GM23338 (cell line): ENCODE data around the gene TMEM208. TPM values are rescaled to one million over a fixed set of nuclear protein-coding genes. Genes with fewer than 3 reads are reported as not detected.

Experiments used
- ATAC-seq: fragments of 200-7000 bp; cut with Tn5 transposase; 3 replicates; pipeline ENCODE4 v1.9.1; 2020
- DNase-seq: peaks from one replicate; pipeline ENCODE4 v3.0.0-alpha.2; 2015; ENCODE audit warnings: low spot score
- H2AFZ ChIP-seq: fragments of 200-600 bp; sonication (generic); 2 replicates; pipeline ENCODE4 v1.8.0; 2016; ENCODE audit warnings: antibody characterized with exemption, mild to moderate bottlenecking, moderate library complexity
- H3F3A ChIP-seq: fragments of 200-600 bp; sonication (generic); replicated peaks from 2 replicates; pipeline ENCODE4 v1.8.0; 2017; ENCODE audit warnings: antibody characterized with exemption, mixed run types, low read depth
- H3K27ac ChIP-seq: fragments of 200-600 bp; sonication (generic); 2 replicates; pipeline ENCODE4 v1.6.1; 2016; ENCODE audit warnings: low read depth
- H3K27me3 ChIP-seq: fragments of 200-600 bp; sonication (generic); 2 replicates; pipeline ENCODE4 v1.8.0; 2016; ENCODE audit warnings: mild to moderate bottlenecking, mixed run types, moderate library complexity; ENCODE audit not compliant: insufficient read depth
- H3K36me3 ChIP-seq: fragments of 200-600 bp; sonication (generic); 2 replicates; pipeline ENCODE4 v1.8.0; 2016; ENCODE audit warnings: mild to moderate bottlenecking; ENCODE audit not compliant: insufficient read depth
- H3K4me1 ChIP-seq: fragments of 200-600 bp; sonication (generic); 2 replicates; pipeline ENCODE4 v1.8.0; 2016; ENCODE audit warnings: mild to moderate bottlenecking, moderate library complexity; ENCODE audit not compliant: insufficient read depth
- H3K4me2 ChIP-seq: fragments of 200-600 bp; sonication (generic); 2 replicates; pipeline ENCODE4 v1.7.1; 2017; ENCODE audit warnings: mixed run types
- H3K4me3 ChIP-seq: fragments of 200-600 bp; sonication (generic); 2 replicates; pipeline ENCODE4 v1.6.1; 2016; ENCODE audit warnings: mixed run types
- H3K79me2 ChIP-seq: fragments of 200-600 bp; sonication (generic); replicated peaks from 2 replicates; pipeline ENCODE4 v1.8.0; 2017; ENCODE audit warnings: mild to moderate bottlenecking; ENCODE audit not compliant: insufficient read depth
- H3K9me2 ChIP-seq: fragments of 200-600 bp; sonication (generic); 2 replicates; pipeline ENCODE4 v1.8.0; 2017; ENCODE audit not compliant: insufficient read depth
- H4K20me1 ChIP-seq: fragments of 200-600 bp; sonication (generic); replicated peaks from 2 replicates; pipeline ENCODE4 v1.8.0; 2017; ENCODE audit warnings: mild to moderate bottlenecking; ENCODE audit not compliant: insufficient read depth
- H3K27ac Mint-ChIP-seq: 2 replicates; pipeline ENCODE4 v1.8.0; 2020; ENCODE audit warnings: inconsistent platforms, mild to moderate bottlenecking, moderate library complexity, mixed read lengths
- H3K27me3 Mint-ChIP-seq: 3 replicates; pipeline ENCODE4 v1.8.0; 2022; ENCODE audit warnings: low read depth, mild to moderate bottlenecking, moderate library complexity, mixed read lengths, inconsistent platforms; ENCODE audit not compliant: insufficient read depth, poor library complexity
- H3K36me3 Mint-ChIP-seq: 3 replicates; pipeline ENCODE4 v1.8.0; 2021; ENCODE audit warnings: low read depth, mild to moderate bottlenecking, inconsistent platforms, moderate library complexity, mixed read lengths
- H3K4me1 Mint-ChIP-seq: 3 replicates; pipeline ENCODE4 v1.8.0; 2020; ENCODE audit warnings: mild to moderate bottlenecking, inconsistent platforms, mixed read lengths
- H3K4me3 Mint-ChIP-seq: 3 replicates; pipeline ENCODE4 v1.8.0; 2021; ENCODE audit warnings: moderate library complexity, mild to moderate bottlenecking, inconsistent platforms, mixed read lengths
- H3K9me3 Mint-ChIP-seq: 3 replicates; pipeline ENCODE4 v1.8.0; 2020; ENCODE audit warnings: moderate library complexity, mild to moderate bottlenecking, inconsistent platforms, mixed read lengths
- CREB1 ChIP-seq: fragments of 250-450 bp; sonication (Bioruptor Pico); IDR thresholded peaks from 2 replicates; pipeline ENCODE4 v1.5.0; 2020; ENCODE audit warnings: low read depth, mild to moderate bottlenecking, moderate library complexity
- CTCF ChIP-seq, 2 experiments: fragments of 200-600 bp in 1 of 2; sonication (generic) in 1 of 2; conservative IDR thresholded peaks; 2 replicates each; pipeline versions ENCODE4 v1.5.1 to v1.6.1; 2016 to 2017; ENCODE audit warnings: antibody characterized with exemption in 2 of 2, low read depth in 2 of 2, mild to moderate bottlenecking in 2 of 2, moderate library complexity in 1 of 2
- EZH2 ChIP-seq: fragments of 200-600 bp; sonication (generic); IDR thresholded peaks from one replicate; pipeline ENCODE4 v1.8.0; 2017; ENCODE audit warnings: antibody characterized with exemption, mild to moderate bottlenecking, low read depth; ENCODE audit not compliant: unreplicated experiment
- EZH2phosphoT487 ChIP-seq: fragments of 200-600 bp; sonication (generic); IDR thresholded peaks from one replicate; pipeline ENCODE4 v1.8.1; 2018; ENCODE audit warnings: antibody characterized with exemption; ENCODE audit not compliant: unreplicated experiment
- JUNB ChIP-seq: IDR thresholded peaks from one replicate; pipeline ENCODE4 v1.6.1; 2016; ENCODE audit warnings: antibody characterized with exemption; ENCODE audit not compliant: unreplicated experiment
- REST ChIP-seq: IDR thresholded peaks from one replicate; pipeline ENCODE4 v1.6.1; 2018; ENCODE audit warnings: antibody characterized with exemption; ENCODE audit not compliant: unreplicated experiment
- polyA plus RNA-seq: library from polyadenylated mRNA; unstranded; fragments of >200 nt; fragmentation: Nextera tagmentation; extraction: Ambion mirVana; gene quantifications from 2 replicates; pipeline ENCODE4 v1.2.1, GENCODE V29; 2016
- total RNA-seq: library from RNA; depleted of rRNA; stranded (reverse); fragments of >200 nt; shearing (Covaris generic); gene quantifications from 2 replicates; pipeline ENCODE4 v1.2.3, GENCODE V29; 2014

TMEM208 gene
- total and polyA plus RNA-seq, 2 experiments from 2014 or later, result 23.2 to 82.3 TPM

GRCh38 chr16:67181346-67181745 lies 45.6 kb upstream of the TMEM208 start:
- peaks cover 21% of the 10 kb centered on the region for H3K4me1 Mint-ChIP-seq

More at GRCh38 chr16:67181346-67181745, 45.6 kb upstream of the TMEM208 start:
- Mint-ChIP-seq H3K27me3 (peaks cover 47% of the 10 kb centered on the region), H3K4me3 (no peak overlapping the region), H3K9me3 (no peaks in the 10 kb centered on the region; the same call in 1 of the 3 replicates), H3K36me3 (peaks cover 3% of the 10 kb centered on the region; the same call in 2 of the 3 replicates), H3K27ac (no peak overlapping the region)
- Histone ChIP-seq H3K27me3 (peaks cover 38% of the 10 kb centered on the region), H3K36me3 (no peaks in the 10 kb centered on the region), H3K9me2 (no peaks in the 10 kb centered on the region), H2AFZ (no peak overlapping the region), H3K27ac (no peak overlapping the region), H3F3A (peaks cover 3% of the 10 kb centered on the region; the same call in 1 of the 2 replicates), H3K79me2 (peaks cover 10% of the 10 kb centered on the region), H4K20me1 (no peaks in the 10 kb centered on the region; the same call in 1 of the 2 replicates), H3K4me3 (no peak overlapping the region), H3K4me1 (peaks cover 24% of the 10 kb centered on the region), H3K4me2 (no peak overlapping the region)
- no peak for DNase-seq
- no peak for TF ChIP-seq REST
- TF ChIP-seq EZH2phosphoT487, result no peak
- no peak for TF ChIP-seq CREB1 (CRISPR knock-in tag)
- TF ChIP-seq EZH2, result no peak
- TF ChIP-seq CTCF (conservative IDR thresholded peaks at IDR 0.05; ENCODE audit: low read depth in 2 of 2), result no peak
- TF ChIP-seq JUNB, result no peak
- no peak for ATAC-seq
